Activated T-helper 1 cell treated with Interleukin-2 at 50 U/mL for 16 hours (primary cell): ENCODE measurements around the gene TNIK.

Experiments used
- DNase-seq: peaks from one replicate; pipeline ENCODE4 v3.0.0-alpha.2; 2020; ENCODE audit warnings: low read depth

The TNIK gene

DNA sequence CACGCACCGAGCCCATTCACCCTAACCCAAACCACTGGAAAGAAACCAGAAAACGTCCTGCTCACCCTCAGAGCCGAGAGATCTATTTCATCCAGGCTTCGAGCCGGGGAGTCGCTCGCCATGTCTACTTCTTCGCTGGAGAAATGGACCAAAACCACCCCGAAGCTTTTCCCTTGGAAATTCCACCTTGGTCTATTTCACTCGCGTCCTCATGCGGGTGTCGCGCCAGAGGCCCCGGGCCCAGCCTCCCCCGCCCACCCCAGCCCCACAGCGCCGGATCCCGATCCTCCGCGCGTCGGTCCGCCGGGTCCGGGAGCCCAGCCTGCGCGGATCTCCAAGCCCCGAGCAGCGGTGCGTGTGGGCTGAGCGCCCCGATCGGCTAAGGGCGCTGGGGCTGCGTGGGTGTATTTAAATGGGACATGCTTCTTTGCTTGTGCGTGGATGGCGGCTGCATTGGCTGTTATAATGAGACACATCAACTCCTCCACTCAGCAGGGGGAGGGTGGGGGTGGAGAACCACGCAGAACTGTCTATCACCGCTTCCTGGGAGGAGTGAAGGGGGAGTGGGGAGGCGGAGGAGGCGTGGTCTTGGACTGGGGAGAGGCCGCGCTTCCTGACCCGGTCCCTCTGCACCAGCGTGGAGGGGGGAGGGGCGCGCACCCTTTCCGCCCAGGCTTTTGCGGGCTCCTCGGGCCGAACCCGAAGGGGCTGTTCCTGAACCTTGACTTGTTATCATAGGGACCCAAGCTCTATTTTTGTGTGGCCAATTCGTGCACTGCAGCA is at the start of gene TNIK:
TSS of gene TNIK (minus strand) at position 464 of the 783 bp plus-strand sequence. CDS start at position 122, 342 bp downstream.
- peak; percentile 87 for DNase-seq

DNA sequence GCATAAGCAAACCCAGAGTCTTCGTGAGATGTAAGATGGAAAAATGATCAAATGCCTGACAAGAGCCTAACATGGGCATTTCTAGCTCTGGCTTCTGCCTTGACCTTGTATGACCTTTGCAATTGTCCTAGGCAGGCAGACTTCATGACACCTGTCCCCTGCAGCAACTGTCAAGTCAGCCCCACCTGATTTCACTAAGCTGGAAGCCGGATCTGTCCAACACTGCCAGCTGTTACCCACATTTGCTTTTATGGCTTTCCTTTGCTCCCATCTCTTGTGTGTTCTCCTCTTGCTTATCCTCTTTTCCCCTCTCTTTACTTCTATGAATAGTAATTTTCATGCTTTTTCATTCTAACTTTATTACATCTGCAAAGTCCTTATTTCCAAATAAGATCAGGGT is 48.5 kb upstream of the TNIK start:
- DNase-seq, result no peak

DNA sequence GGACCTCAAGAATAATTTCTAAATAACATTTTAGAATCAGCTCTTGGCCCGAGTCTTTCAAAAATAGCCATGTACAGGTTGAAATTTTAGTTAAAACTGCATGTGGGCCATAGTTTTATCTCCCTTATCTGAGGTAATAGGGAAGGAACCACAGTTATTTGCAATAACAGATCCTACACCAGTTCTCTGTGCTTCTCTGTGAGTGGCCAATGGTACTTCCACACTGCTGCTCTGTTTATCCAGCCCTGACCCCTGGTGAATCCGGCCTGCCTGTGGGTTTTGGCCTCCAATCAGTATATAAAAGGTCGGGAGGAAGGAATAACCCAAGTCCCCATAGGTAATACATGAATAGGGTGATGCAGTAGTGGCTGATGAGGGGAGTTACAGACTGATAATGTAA is 48.0 kb upstream of the TNIK start:
- DNase-seq, result no peak

DNA sequence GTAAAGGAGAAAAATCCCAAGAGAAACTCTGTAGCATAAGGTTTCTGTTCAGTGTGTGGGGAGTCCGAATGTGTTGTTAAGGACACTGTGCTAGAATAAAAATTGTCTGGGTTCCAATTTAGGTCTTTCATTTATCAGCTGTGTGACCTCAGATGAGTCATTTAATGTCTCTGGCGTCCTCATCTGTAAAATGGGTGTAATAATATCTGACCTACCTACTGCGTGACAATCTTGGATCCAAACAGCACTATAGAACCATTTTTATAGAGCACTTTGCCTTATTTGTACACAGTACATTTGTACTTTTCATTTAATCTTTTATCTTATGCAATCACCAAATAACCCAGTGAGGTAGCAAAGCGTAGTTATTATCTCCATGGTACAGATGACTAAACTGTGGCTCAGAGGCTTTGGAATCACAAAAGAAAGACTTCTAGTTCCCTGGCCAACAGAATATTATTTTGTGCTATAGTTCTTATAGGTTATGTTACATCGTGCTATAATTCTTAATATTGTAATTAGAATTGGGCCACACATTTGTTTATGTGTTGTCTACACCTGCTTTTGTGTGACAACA is 46.6 kb upstream of the TNIK start:
- DNase-seq, result no peak

DNA sequence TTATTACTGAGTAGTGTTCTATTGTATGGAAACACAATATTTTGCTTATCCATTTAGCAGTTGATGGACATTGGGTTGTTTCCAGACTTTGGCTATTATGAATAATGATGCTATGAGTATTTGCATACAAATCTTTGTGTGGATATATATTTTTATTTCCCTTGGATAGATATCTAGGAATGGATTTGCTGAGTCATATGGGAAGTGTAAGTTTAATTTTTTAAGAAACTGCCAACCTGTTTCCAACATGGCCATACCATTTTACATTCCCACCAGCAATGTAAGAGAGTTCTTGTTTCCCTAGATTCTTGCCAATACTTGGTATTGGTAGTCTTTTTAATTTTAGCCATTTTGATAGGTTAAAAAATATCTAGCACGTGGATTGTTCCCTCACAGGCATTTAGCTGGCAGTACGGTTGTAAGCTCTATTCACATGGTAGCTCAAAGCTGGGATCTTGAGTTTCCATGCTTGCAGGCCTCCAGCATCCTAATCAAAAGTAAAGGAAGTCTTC is 45.7 kb upstream of the TNIK start:
- no peak for DNase-seq

DNA sequence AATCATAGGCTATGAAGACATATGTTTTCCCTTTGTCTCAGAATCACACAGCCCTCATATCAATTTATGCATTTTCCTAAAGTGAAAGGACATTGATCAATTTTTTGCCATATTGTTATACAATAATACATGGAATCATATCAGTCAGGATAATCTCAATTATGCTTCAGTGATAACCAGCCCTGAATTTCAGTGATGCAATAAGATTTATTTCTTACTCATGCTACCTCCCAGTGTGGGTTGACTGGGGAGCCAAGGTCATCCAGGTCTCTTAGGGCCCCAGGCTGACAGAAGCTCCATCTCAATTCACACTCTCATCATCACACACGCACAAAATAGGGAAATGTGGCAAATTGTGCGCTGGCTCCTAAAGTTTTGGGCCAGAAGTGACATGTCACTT is 44.2 kb upstream of the TNIK start:
- no peak for DNase-seq

DNA sequence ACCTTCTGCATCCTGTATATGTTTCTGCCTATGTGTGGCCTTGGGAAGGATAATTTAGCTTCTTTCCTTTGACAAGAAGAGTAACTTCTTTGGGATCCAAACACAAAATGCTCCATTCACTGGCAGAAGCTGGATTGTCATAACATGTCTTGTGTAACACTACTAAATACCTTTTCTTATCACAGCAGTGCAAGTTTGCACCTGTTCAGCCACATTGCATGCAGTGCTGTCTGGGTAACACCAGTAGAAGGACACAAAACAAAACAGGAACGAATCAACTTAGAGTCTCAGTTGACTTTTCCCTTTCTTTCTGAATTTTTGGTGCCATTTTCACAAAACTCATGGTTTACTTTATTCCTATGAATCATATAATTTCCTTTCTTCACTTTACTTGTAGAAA is 43.6 kb upstream of the TNIK start:
- DNase-seq, result no peak

DNA sequence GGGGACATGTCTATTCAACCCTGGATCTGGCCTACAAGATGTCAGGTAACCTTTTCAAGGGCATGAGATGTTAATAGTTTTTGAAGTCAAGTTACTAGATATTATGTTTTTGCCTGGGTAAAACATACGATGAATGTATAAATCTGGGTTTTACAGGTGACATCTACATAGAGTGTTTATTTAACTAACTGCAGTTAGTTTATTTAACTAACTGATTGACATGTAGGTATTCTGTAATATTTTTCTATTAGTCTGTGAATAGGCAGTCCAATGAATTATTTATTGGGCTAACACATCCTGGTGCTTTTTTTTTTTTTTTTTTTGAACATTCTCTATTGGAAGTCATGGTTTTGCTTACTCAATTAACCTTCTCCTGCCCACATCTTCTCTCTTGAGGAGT is 38.7 kb upstream of the TNIK start:
- DNase-seq, result no peak

DNA sequence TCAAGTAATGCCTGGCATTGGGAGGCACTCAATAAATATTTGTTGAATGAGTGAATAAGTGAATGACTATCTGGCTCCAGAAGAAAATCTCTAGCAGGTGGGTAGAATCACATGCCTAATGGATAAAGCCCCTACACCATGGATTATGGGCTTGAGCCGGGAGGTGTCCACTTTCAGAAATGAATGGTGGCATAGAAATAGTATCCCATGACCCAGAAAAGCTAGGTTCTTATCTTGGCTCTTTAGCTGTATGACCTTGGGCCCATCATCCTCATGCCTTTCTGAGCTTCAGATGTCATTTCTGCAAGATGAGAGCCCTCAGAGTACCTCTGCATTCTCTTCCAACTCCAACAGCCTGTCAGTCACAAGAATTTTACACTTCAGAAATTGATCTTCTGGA is 37.3 kb upstream of the TNIK start:
- no peak for DNase-seq

DNA sequence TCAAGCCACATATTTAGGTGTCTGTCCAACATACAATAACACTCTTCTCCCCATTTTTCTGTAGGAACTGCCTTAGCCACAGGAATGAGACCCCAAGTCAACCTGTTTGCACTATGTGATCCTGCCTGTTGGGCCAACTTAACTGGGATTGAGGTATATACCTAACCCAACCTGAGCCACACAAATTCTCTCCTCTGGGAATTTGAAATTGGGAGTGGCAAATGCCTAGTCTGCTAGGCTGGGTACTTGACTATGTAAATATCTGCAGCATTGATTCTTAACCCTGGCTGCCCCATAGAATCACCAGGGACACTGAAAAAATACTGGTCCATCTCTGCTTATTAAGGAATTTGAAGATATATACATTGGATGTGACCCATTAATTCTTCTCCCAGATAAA is 35.2 kb upstream of the TNIK start:
- no peak for DNase-seq

DNA sequence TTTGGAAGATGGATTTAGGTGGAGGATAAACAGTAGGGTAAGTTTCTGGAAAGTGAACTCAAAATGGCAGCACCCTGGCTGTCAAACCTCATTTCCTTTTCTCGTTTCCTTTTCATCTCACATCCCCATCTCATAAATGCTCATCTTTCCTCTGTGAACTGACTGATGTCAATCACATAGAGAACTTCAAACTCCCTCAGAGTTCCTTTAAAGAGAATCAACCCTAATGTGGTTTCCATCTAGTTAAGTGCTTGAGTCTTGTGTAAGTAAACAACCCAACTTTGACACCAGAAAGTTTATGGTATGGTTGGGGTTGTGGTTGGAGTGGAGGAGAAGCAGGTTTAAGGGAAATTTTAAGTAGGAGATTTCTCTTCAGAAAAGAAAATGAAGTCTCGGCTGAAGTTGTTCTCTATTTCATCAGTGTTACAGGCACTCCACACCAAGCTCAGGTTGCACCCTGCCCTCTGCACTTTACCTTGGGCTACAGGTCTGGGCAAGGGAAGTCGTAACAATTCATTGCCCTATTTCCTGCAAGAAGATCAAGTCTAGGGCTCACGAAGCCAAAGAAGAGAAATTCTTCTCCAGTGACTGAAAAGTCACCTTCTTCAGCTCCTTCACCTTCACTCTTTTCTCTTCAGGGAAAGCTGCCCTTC is 34.4 kb upstream of the TNIK start:
- DNase-seq, result no peak

DNA sequence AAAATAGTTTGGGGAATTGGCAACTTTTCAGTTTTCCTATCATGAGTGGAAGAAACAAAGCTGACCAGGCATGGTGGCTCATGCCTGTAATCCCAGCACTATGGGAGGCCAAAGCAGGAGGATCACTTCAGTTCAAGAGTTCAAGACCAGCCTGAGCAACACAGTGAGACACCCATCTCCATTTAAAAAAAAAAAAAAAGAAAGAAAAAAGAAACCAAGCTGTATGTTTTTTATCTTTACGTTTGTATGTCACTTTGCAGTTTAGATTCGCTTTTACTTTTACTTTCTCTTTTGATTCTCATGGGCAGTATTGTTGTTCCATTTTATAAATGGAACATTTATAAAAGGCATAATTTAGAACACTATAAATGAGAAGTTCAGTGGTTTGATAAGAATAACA is 31.2 kb upstream of the TNIK start:
- no peak for DNase-seq

DNA sequence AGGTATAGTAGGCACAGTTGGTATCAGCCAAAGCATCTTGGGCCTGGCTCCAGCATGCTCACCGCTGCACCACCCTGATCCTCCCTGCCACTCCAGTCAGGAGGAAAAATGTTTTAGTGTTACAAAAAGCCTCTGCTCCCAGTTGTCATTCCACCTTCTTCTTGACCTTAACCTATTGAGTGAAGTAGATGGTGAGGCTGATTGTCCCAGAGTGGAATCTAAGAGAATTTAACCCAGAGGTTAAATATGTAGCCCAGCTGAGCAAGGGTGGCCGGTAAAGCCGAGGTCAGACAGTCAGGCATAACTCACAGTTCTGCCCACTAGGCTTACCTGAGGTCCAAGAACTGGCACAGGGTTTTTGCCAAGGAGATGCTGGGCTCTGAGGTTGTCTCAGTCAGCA is 30.7 kb upstream of the TNIK start:
- no peak for DNase-seq

DNA sequence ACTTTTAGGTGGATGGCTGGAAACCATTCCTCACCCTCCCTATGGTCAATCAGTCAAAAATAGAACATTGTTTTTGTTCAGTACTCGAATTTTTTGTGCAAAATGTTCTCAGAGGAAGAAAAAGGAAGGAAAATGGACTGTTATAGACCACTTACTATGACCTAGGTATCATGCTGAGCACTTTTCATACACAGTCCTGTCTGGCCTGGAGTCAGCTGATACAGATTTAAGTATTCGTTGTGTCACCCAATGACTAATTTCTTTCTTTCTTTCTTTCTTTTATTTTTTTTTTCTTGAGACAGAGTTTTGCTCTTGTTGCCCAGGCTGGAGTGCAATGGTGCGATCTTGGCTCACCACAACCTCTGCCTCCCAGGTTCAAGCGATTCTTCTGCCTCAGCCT is 29.1 kb upstream of the TNIK start:
- DNase-seq, result no peak

DNA sequence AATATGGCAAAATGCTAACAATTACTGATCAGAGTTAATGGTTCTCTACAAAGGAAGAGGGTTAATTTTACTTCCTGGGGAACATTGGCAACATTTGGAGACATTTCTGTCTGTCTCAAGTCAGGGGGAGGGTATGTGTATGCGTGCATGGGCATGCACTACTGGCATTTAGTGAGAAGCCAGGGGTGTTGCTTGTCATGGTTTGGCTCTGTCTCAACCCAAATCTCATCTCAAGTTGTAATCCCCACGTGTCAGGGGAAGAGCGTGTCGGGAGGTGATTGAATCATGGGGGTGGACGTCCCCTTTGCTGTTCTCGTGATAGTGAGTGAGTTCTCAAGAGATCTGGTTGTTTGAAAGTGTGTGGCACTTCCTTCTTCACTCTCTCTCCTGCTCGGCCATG is 28.3 kb upstream of the TNIK start:
- DNase-seq, result no peak

DNA sequence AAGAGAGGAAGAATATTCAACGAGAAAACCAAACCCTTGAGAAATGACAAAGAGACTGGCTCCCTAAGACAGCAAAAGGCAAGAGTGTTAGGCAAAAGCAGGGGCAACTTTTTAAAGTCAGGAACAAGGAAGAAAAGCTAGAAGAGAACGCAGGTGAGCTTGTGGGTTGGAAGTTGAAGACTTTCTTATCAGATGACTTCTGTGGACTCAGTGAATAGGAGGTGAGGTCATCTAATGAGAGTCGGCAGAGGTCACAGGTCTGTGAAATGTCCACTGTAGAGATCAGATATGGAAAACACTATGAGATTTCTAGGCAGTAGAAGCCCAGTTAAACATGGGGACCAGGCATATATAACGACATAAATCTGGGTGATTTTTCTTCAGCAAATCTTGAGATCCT is 27.2 kb upstream of the TNIK start:
- no peak for DNase-seq

DNA sequence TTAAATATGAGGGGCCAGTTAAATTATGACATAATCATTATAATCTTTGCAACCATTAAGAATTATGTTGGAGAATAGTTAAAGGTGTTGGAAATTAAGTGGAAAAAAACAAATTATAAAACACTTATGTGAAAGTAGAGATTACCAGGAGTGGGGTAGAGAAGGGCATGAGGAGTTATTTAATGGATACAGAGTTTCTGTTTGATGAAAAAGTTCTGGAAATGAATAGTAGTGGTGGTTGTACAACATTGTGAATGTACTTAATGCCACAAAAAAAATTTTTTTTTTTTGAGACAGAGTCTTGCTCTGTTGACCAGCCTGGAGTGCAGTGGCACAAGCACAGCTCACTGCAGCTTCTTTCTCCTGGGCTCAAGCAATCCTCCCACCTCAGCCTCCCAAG is 25.1 kb upstream of the TNIK start:
- DNase-seq, result no peak

DNA sequence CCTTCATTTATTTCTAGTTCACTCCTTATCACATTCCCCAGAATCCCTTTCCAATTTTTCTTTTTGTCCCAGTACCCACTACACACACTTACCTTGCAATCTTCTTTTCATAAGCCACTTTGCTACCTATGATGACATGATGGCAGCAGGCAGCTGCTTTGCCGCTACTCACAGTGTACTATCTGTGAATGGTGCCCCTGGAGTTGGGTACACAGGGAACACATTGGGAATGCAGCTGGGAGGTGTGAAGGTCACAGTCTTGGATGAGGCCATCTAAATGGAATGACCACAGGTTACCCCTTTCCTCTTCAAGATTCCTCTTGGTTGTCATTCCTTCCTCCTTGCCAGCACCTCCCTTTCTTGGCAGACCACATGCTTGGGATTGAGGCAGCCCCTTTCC is 20.8 kb upstream of the TNIK start:
- DNase-seq, result no peak

DNA sequence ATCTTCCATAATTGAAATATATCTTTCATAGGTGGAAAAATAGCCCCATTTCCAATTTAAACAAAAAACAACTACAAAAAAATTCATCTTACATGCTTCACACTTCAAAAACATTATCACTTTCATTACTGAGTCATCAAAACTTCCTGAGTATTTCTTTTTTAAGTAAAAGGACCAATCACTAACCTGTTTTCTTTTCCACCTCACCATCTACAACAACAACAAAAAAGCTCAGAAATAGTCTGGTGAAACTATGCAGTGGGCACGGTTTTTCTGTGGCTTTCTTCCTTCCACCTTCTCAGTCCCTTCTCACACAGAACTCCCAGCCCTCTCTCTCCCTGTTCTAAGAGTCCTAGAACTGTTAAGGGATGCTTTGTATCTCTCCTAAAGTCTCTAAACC is 20.3 kb upstream of the TNIK start:
- no peak for DNase-seq

DNA sequence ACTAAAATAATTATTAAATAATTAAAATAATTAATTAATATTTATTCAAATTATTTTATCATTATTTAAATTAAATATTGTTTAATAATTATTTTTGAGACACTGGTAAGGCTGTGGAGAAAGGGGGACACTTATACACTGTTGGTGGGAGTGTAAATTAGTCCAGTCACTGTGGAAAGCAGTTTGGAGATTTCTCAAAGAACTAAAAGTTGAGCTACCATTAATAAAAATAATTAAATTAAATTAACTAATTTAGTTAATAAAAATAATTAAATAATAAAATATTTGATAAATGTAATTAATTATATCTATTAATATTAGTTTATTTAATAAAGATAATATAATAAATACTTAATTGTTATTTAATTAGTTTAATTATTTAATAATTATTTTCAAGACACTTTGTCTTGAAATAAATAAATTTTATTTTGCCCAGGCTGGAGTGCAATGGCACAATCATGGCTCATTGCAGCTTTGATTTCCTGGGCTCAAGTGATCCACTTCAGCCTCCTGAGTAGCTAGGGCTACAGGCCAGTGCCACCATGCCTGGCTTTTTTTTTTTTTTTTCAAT is 16.4 kb upstream of the TNIK start:
- DNase-seq, result no peak

DNA sequence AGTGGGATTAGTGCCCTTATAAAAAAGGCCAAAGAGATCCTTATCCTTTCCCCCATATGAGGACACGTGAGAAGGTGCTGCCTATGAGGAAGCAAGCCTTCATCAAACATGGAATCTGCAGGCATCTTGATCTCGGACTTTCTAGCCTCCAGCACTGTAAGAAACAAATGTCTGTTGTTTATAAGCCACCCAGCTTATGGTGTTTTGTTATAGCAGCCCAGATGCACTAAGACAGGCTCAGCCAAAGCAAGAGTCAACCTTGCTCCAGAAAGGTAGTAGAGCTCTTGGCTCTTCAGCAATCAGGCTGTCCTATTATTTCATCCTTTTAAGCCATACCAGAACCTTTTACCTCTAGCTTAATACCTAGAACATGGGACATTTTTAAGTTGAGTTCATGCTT is 12.3 kb upstream of the TNIK start:
- no peak for DNase-seq

DNA sequence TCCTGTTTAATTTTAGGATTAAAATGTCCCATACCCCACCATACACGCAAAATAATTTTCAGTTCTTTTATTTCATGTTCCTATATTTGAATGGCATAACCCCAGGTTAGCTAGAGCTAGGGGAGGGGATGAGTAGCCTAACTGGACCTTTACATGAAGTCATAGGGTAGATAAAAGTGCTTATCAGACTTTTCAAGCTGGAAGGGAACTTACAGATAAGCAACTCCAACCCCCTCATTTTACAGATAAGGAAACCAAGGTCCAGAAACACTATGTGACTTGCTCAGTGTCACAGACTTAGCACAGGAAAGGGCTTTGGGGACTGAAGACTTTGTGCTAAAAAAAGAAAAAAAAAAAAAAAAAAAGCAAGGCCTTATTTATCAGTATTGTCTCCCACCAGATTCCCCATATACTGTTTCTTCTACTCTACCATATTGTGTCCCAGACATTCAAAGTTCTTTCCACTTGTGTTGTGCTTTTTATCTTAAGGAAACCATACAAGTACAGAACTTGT is 10.6 kb upstream of the TNIK start:
- DNase-seq, result no peak

DNA sequence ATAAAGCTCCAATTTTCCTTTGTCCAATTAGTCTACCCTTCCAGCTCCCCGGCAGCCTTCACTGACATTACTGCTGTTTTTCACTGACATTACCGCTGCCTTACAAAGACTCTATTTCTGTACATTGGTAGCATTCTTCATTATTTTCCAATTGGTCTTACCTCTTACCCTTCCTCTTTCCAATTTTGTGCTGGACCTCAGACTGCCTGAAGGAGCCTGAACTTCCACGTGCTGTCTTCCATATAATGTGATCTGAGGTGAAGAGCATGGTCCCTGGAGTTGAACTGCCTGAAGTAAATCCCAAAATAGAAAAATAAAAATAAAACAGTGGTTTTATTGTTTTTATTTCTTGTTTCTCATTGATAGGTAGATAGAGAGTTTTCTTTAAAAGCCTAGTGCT is 9.2 kb upstream of the TNIK start:
- DNase-seq, result no peak
